ENCODE results near the gene METRNL.

Gene METRNL

GRCh38 chr17:83090444-83091256 is 11.2 kb downstream of the METRNL start:
- no peak for DNase-seq (ENCODE audit: low read depth in 2 of 2)

GRCh38 chr17:83091257-83092141 is 12.1 kb downstream of the METRNL start:
- no peak for DNase-seq (ENCODE audit: low read depth in 2 of 2)

- DNase-seq (ENCODE audit: low read depth in 2 of 2), result no peak
Observed at GRCh38 chr17:83092186-83092585, 12.8 kb downstream of the METRNL start.

GRCh38 chr17:83092931-83093330 is 13.5 kb downstream of the METRNL start:
- DNase-seq (ENCODE audit: low read depth in 2 of 2), result no peak

DNA sequence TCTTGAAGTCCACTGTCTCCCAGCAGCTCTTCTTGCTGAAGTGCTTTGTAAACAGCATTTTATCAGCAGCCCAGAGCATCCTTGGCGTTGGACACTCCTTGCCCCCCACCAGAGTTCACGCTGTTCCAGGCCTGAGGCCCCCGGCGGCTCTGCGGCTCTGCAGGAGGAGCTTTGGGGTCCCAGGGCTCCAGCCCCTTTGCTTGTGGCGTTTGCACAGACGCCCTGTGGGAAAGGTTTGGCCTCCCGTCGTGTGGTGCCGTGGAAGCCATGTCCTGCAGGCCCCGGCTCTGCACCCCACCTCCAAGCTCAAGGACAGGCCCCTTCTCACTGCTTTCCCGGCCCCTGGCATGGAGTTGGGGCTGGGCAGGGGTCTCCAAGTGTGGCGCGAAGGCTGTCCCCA is 14.1 kb downstream of the METRNL start:
- DNase-seq (ENCODE audit: low read depth in 2 of 2), result no peak

- no peak for DNase-seq (ENCODE audit: low read depth in 2 of 2)
Observed at GRCh38 chr17:83094291-83094690, 14.9 kb downstream of the METRNL start.

DNA sequence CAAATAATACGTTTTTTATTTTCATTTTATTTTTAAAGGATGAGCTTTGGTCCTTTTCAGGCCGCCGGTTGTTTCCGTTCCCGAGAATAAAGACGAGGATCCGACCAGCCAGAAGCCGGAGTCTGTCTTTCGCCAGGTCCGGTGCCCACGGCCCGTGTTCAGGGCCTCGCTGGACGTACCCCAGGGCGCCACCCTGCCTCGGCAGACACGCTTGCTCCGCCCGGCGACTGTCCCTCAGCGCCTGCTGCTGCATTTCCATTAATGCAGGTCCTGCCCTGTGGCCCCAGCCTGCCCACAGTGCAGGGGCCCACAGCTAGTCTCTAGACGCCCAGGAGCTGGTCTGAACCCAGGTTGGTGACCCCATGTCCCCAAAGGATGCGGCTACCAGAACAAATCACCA is 15.6 kb downstream of the METRNL start:
- DNase-seq (ENCODE audit: low read depth in 2 of 2), result no peak

GRCh38 chr17:83096401-83097224 is 17.2 kb downstream of the METRNL start:
- no peak for DNase-seq (ENCODE audit: low read depth in 2 of 2)

DNA sequence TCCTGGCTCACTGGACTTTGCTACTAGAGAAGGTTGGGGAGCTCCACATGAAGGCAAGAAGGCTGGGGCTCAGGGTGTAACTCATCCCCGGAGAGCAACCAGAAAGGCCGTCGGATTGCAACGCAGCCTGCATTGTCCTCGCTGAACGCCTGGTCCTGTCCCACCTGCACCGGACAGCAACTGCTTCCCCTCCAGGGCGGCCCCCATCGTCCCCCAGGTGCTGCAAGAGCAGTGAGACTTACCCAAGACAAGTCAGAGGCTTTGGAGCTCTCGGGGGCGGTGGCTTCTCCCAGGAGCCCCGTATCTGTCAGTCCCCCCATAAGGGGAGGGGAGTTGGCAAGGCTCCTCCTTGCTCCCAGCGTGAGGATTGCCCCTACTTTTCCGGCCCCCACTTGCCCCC is 18.4 kb downstream of the METRNL start:
- DNase-seq (ENCODE audit: low read depth in 2 of 2), result no peak

GRCh38 chr17:83098241-83099085 is 19.1 kb downstream of the METRNL start:
- no peak for DNase-seq (ENCODE audit: low read depth in 2 of 2)

DNA sequence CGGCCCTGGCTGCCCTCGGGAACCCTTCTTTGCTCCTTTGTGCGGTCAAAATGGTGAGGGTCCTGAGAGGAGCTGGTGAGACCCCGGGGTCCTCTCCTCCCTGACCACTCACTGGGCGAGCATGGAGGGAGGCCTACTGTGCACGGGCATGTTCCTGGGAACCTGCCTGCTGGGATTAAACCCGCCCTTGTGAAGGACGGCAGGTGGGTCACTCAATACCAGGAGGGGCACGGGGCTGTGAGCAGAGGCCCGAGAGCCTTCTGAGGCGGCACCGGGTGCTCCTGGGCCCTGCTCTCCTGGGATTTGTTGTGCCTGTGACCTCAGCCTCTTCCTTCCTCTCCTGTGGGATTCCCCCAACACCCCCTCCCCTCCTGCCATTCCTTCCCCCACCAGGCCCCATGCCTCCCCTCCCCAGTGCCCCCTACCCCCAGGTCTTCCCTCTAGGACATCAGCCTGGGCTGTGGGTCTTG is 19.7 kb downstream of the METRNL start:
- no peak for DNase-seq (ENCODE audit: low read depth in 2 of 2)

DNA sequence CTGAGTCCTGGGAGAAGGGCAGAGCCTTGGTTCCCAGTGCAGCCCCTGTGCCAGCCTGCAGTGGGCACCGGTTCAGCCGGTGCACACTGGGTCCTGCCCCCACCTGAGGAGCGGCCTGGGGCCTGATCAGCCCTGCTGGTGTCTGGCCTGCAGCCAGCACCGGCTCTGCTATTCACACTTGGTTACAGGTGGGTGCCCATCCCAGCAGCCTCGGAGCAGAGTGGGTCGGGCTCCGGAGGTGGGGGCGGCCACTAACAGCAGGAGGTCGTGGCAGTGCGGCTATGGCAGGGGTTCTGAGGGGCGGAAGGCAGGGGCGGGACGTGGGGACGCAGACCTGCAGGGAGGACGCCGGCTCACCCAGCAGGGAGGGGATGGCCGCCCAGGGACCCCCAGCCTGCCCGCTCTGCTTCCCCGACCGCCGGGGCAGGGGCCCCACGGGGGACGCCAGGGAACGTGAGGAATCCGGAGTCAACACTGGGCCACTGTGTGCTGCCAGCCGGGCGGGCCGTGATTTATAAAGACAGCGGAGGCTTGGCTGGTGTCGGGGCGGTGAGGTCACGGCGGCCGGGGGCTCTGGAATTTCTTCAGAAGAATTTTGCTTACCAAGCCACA is 20.3 kb downstream of the METRNL start:
- DNase-seq (ENCODE audit: low read depth in 2 of 2), result no peak

DNA sequence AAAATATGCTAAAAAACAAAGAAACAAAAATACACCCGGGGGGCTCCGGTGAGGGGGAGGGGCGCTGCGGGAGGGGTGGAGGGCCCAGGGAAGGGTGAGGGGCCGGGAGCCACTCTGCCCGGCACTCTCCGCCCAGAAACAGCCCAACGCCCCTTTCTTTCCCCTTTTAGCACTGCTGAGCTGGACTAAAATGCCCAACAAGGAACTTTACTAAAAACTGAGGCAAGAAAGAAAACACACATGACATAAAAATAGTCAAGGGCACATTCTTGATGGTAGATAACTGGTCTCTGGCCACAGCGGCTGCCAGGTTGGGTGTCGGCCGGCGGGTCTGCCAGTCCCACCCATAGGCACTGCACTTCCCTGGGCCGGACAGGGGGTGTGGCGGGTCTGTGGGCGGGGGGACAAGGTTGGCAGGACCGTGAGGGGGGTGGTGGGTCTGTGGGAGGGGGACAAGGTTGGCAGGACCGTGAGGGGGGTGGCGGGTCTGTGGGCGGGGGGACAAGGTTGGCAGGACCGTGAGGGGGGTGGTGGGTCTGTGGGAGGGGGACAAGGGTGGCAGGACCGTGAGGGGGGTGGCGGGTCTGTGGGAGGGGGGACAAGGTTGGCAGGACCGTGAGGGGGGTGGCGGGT is 20.9 kb downstream of the METRNL start:
- no peak for DNase-seq (ENCODE audit: low read depth in 2 of 2)

- DNase-seq (ENCODE audit: low read depth in 2 of 2), result no peak
Observed at GRCh38 chr17:83100853-83101391, 21.5 kb downstream of the METRNL start.

DNA sequence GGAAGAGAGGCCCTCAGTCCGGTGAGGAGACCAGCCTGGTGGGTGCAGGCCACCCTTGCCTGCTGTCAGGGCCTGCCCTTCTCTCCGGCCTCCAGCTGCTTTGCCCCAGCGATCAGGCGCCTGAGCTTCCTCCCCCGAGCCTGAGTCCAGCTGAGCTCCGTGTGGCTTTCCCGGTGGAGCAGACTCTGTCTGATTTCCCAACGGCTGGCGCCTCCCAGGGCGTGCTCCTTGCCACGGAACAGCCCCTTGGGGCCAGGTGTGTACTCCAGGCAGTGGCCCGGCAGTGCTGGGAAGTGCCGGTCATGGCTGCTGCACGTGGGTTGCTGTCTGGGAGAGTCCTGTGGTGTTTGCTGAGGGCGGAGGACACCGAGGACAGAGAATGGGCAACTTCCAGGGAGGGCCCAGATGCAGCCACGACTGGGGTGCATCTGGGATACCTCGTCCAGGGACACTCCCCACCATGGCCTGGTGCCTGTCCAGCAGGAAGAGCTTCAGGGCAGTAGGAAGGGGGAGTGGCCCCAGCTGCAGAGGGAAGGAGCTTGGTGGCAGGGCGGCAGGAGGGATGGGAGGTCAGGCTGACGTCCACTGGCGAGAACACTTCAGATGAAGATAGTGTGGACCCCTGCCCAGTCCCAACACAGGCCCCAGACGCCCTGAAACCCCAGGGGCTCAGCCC is 22.5 kb downstream of the METRNL start:
- no peak for DNase-seq (ENCODE audit: low read depth in 2 of 2)

DNA sequence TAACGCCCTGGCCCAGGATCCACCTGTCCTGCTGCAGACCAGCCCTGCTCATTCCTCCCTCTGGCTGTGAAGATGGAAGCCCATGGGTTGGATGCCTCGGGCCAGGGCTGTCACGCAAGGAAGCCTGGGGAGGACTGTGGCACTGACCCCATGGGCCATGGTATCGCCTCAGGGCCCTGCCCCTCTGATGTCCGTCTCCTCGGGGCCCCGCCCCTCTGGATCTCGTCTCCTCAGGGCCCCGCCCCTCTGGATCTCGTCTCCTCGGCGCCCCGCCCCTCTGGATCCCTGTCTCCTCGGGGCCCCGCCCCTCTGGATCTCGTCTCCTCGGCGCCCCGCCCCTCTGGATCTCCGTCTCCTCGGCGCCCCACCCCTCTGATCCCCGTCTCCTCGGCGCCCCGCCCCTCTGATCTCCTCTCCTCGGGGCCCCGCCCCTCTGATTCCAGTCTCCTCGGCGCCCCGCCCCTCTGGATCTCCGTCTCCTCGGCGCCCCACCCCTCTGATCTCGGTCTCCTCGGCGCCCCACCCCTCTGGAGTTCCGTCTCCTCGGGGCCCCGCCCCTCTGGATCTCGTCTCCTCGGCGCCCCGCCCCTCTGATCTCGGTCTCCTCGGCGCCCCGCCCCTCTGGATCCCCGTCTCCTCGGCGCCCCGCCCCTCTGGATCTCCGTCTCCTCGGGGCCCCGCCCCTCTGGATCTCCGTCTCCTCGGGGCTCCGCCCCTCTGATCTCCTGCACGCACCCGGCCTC is 24.0 kb downstream of the METRNL start:
- DNase-seq (ENCODE audit: low read depth in 2 of 2), result peak; percentile 37 to 38

- no peak for DNase-seq (ENCODE audit: low read depth in 2 of 2)
Observed at GRCh38 chr17:83103943-83104311, 24.5 kb downstream of the METRNL start.
